ENCODE data around the gene WNT7B.

- TF ChIP-seq POLR2A (IDR thresholded peaks at IDR 0.05) = no peak
- TF ChIP-seq, protein P1, sequence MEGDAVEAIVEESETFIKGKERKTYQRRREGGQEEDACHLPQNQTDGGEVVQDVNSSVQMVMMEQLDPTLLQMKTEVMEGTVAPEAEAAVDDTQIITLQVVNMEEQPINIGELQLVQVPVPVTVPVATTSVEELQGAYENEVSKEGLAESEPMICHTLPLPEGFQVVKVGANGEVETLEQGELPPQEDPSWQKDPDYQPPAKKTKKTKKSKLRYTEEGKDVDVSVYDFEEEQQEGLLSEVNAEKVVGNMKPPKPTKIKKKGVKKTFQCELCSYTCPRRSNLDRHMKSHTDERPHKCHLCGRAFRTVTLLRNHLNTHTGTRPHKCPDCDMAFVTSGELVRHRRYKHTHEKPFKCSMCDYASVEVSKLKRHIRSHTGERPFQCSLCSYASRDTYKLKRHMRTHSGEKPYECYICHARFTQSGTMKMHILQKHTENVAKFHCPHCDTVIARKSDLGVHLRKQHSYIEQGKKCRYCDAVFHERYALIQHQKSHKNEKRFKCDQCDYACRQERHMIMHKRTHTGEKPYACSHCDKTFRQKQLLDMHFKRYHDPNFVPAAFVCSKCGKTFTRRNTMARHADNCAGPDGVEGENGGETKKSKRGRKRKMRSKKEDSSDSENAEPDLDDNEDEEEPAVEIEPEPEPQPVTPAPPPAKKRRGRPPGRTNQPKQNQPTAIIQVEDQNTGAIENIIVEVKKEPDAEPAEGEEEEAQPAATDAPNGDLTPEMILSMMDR (IDR thresholded peaks at IDR 0.05) = no peak
Observed at GRCh38 chr22:46012881-46013281, 35.9 kb upstream of the WNT7B start.

All from stomach (tissue), 4 donors.